Measurements from ENCODE around the gene CD9. TPM values are rescaled to one million over a fixed set of nuclear protein-coding genes. Genes with fewer than 3 reads are reported as not detected.

Gene CD9
- total RNA-seq, 2 donors from 2014 or later = 249 to 300 TPM

GRCh38 chr12:6269986-6270385, 69.8 kb downstream of the CD9 start:
- DNase-seq (ENCODE audit: low spot score) (no peak), ATAC-seq (ENCODE audit: insufficient number of reproducible peaks, low FRiP score, low read depth) (no peak)
- Histone ChIP-seq H3K27me3 (replicated peaks; ENCODE audit: insufficient read depth) (no peaks in the 10 kb centered on the region), H3K27ac (no peak overlapping the region), H3K4me3 (no peak overlapping the region), H3K9me3 (no peaks in the 10 kb centered on the region), H3K36me3 (no peaks in the 10 kb centered on the region), H3K4me1 (ENCODE audit: control insufficient read depth in 1 of 2, low read depth in 2 of 2) (peaks cover 0 to 13% of the 10 kb centered on the region in 2 donors)
- TF ChIP-seq CTCF (IDR thresholded peaks at IDR 0.05) = no peak

DNA sequence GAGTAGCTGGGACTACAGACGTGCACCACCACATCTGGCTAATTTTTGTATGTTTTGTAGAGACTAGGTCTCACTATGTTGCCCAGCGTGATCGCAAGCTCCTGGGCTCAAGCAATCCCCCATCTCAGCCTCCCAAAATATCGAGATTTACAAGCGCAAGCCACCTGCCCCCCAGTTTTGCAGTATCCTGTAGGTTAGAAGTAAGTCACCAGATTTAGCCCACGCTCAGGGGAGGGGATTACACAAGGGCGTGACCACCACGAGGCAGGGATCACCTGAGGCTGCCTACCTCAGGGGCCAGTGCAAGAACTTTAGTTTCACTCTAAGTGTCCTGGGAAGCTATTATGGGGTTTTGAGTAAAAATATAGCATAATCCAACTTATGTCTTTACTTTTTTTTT, 71.1 kb downstream of the CD9 start:
- TF ChIP-seq CTCF (IDR thresholded peaks at IDR 0.05) = no peak
- H3K27ac ChIP-seq = no peak overlapping the region

DNA sequence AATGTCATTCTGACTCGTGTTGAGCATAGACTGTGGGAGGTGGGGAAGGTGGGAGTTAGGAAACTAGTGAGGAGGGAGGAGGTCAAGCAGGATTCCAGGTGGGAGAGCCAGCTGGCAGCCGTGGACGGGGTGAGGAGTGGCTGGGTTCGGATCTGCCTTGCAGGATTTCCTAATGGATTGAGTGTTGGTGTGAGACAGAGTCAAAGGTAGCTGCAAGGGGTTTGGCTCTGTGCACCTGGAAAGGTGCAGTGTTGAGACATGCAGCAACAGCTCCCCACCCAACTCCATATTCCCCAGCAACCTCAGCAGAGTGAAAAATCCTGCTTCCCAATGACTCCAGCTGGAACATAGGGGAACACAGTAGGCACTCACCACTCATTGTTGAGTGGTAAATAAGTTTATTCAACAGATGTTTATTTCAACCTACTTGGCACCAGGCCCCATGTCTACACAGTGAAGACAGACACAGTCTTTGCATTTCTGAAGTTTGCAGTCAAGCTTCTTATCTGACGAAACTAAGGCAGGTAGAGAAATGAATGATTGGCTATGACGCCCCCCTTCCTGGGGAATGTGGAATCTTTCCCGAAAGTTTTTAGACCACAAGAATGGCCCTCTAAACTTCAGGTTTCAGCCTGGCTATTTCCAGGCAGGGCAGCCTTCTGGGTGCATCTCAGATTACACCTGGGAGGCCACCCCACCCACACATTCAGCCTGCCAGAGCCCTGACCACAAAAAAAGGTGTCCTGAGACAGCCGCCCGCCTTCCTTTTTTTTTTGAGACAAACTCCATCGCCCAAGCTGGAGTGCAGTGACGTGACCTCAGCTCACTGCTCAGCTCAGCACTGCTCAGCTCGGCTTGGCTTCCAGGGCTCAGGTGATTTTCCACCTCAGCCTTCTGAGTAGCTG, 72.4 kb downstream of the CD9 start:
- DNase-seq (ENCODE audit: low spot score) (no peak), ATAC-seq (ENCODE audit: insufficient number of reproducible peaks, low FRiP score, low read depth) (no peak)
- Histone ChIP-seq H3K27me3 (replicated peaks; ENCODE audit: insufficient read depth) (no peaks in the 10 kb centered on the region), H3K4me1 (ENCODE audit: control insufficient read depth in 1 of 2, low read depth in 2 of 2) (peaks cover 0 to 13% of the 10 kb centered on the region in 2 donors), H3K27ac (no peak overlapping the region), H3K36me3 (no peaks in the 10 kb centered on the region), H3K9me3 (no peaks in the 10 kb centered on the region), H3K4me3 (no peak overlapping the region)
- TF ChIP-seq CTCF (IDR thresholded peaks at IDR 0.05) = no peak

More for the DNA sequence above, 71.1 kb downstream of the CD9 start:
- DNase-seq (ENCODE audit: low spot score) = no peak
- no peaks in the 10 kb centered on the region for H3K9me3 ChIP-seq
- H3K27me3 ChIP-seq (replicated peaks; ENCODE audit: insufficient read depth) = no peaks in the 10 kb centered on the region
- H3K36me3 ChIP-seq = no peaks in the 10 kb centered on the region
- peaks cover 0 to 13% of the 10 kb centered on the region in 2 donors for H3K4me1 ChIP-seq (ENCODE audit: control insufficient read depth in 1 of 2, low read depth in 2 of 2)
- no peak for ATAC-seq (ENCODE audit: insufficient number of reproducible peaks, low FRiP score, low read depth)
- no peak overlapping the region for H3K4me3 ChIP-seq

- H3K4me3 ChIP-seq = no peak overlapping the region
- no peak overlapping the region for H3K27ac ChIP-seq
- no peaks in the 10 kb centered on the region for H3K36me3 ChIP-seq
- no peaks in the 10 kb centered on the region for H3K27me3 ChIP-seq (replicated peaks; ENCODE audit: insufficient read depth)
- H3K4me1 ChIP-seq (ENCODE audit: control insufficient read depth in 1 of 2, low read depth in 2 of 2) = peaks cover 6 to 20% of the 10 kb centered on the region in 2 donors
- ATAC-seq (ENCODE audit: insufficient number of reproducible peaks, low FRiP score, low read depth) (no peak), DNase-seq (ENCODE audit: low spot score) (no peak)
- TF ChIP-seq CTCF (IDR thresholded peaks at IDR 0.05) = no peak
- no peaks in the 10 kb centered on the region for H3K9me3 ChIP-seq
Measured at GRCh38 chr12:6273205-6273540, 73.0 kb downstream of the CD9 start.

- no peak for ATAC-seq (ENCODE audit: insufficient number of reproducible peaks, low FRiP score, low read depth)
Measured at GRCh38 chr12:6273541-6274230, 73.5 kb downstream of the CD9 start.

More at GRCh38 chr12:6273541-6274230, 73.5 kb downstream of the CD9 start:
- H3K9me3 ChIP-seq = no peaks in the 10 kb centered on the region
- no peak for DNase-seq (ENCODE audit: low spot score)
- peaks cover 7 to 16% of the 10 kb centered on the region in 2 donors for H3K4me1 ChIP-seq (ENCODE audit: control insufficient read depth in 1 of 2, low read depth in 2 of 2)
- H3K36me3 ChIP-seq = no peaks in the 10 kb centered on the region
- no peak for TF ChIP-seq CTCF (IDR thresholded peaks at IDR 0.05)
- H3K27ac ChIP-seq = no peak overlapping the region
- H3K4me3 ChIP-seq = no peak overlapping the region
- H3K27me3 ChIP-seq (replicated peaks; ENCODE audit: insufficient read depth) = no peaks in the 10 kb centered on the region

Measured in thoracic aorta (tissue), 2 donors.